ENCODE results near the gene KLHL29. TPM values are rescaled to one million over a fixed set of nuclear protein-coding genes. Genes with fewer than 3 reads are reported as not detected.

KLHL29 gene
- total RNA-seq (2022), result 36.3 and 43.1 TPM in 2 replicates
- percentile 84 among the genes with signal in this experiment for Bru-seq, nascent RNA
- BruChase-seq, experiment 1, labeled RNA remaining after a 6-hour chase, result percentile 70 among the genes with signal in this experiment
- BruChase-seq, experiment 2, labeled RNA remaining after a 2-hour chase, result percentile 70 among the genes with signal in this experiment
- long read RNA-seq, full-length matches to known transcripts, result 60 of 142 reads
- long read RNA-seq, partial matches to known transcripts, result 31 of 142 reads
- long read RNA-seq, other reads (novel, unspliced or antisense), result 51 of 142 reads

DNA sequence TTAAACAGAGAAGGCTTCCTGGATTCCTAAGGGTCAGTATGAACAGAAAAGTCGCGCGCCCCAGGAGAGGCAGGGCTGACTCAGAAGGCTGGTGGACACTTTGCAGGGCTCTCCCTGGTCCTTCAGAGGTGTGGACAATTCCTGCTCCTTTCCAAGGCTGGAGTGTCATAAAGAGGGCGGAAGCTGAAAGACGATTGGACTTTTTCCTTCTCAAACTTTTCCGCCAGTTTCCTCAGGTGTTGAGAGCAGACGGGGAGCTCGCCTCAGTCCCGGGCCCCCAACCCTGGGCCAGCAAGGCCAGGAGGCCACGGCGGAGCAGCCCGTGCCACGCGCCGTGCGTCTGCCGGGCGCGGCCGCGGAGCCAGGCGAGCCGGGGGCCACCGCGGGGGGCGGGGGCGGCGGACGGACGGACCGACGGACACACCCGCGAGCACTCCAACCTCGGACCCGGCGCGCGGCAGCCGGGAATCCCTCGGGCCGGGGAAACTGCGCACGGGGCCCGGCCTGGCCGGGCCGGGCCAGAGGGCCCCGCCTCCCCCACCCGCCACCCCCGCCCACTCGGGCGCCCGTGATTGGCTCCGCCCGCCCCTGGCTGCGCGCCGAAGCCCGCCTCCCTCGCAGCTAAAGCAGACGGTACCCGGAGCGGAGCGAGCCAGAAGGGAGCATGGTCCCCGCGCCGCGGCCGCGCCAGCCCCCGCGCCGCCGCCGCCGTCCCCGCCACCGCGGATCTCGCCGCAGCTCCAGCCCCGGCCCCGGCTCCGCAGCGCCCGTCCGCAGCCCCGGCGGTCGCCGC is at the start of gene KLHL29:
KLHL29 (plus strand) TSS at position 629 of the 793 bp plus-strand sequence. CDS start 177,018 bp downstream, outside the sequence.
- Mint-ChIP-seq H3K36me3 (ENCODE audit: insufficient read depth, unreplicated experiment) (no peaks in the 10 kb centered on the region), H3K27me3 (ENCODE audit: insufficient read depth, unreplicated experiment) (no peaks in the 10 kb centered on the region), H3K4me1 (ENCODE audit: insufficient read depth, unreplicated experiment) (peaks cover 30% of the 10 kb centered on the region), H3K27ac (ENCODE audit: low read depth, unreplicated experiment) (peak within 1 kb of the TSS; percentile 83), H3K4me3 (ENCODE audit: unreplicated experiment) (peak within 1 kb of the TSS; percentile 84), H3K9me3 (ENCODE audit: unreplicated experiment) (no peaks in the 10 kb centered on the region)
- CTCF ChIA-PET, result interaction anchor here (1.3 kb wide), 1 partner anchor 20 kb away, joined by 3 read pairs; no protein-coding TSS in a partner anchor
- POLR2A ChIA-PET, result interaction anchor here (0.5 to 2.1 kb wide), 9 partner anchors 9 to 540 kb away, joined by 3 to 8 read pairs (median 3); no protein-coding TSS in a partner anchor
- BruUV-seq (replicated peaks), result no TSS peak
- TF ChIP-seq, protein P1, sequence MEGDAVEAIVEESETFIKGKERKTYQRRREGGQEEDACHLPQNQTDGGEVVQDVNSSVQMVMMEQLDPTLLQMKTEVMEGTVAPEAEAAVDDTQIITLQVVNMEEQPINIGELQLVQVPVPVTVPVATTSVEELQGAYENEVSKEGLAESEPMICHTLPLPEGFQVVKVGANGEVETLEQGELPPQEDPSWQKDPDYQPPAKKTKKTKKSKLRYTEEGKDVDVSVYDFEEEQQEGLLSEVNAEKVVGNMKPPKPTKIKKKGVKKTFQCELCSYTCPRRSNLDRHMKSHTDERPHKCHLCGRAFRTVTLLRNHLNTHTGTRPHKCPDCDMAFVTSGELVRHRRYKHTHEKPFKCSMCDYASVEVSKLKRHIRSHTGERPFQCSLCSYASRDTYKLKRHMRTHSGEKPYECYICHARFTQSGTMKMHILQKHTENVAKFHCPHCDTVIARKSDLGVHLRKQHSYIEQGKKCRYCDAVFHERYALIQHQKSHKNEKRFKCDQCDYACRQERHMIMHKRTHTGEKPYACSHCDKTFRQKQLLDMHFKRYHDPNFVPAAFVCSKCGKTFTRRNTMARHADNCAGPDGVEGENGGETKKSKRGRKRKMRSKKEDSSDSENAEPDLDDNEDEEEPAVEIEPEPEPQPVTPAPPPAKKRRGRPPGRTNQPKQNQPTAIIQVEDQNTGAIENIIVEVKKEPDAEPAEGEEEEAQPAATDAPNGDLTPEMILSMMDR (IDR thresholded peaks at IDR 0.05; ENCODE audit: unreplicated experiment), result no peak
- DNase-seq (ENCODE audit: unreplicated experiment), result peak; percentile 81
- intact Hi-C loops (cut with micrococcal nuclease), result loop anchor here (10.0 kb wide), 3 partner anchors 100 to 380 kb away; no protein-coding TSS in a partner anchor

DNA sequence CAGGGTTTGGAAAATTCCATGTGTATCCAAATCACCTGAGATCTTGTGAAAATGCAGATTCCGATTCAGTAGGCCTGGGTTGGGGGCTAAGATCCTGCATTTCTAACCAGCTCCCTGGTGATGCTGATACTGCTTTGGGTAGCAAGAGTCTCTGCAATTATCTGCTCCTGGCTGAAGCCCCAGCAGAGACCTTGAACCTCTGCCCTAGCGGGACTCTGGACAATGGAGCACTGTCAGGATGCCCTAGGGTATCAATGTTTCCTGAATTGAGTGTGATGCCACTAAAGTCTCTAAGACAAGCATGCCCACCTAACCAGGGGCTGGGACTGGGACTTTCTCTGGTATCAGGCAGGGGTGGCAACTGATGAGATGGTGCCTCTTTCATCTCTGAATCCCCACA is 49.4 kb upstream of the KLHL29 start:
- Mint-ChIP-seq H3K36me3 (ENCODE audit: insufficient read depth, unreplicated experiment) (no peaks in the 10 kb centered on the region), H3K4me3 (ENCODE audit: unreplicated experiment) (no peak overlapping the region), H3K27ac (ENCODE audit: low read depth, unreplicated experiment) (no peak overlapping the region), H3K9me3 (ENCODE audit: unreplicated experiment) (no peaks in the 10 kb centered on the region), H3K4me1 (ENCODE audit: insufficient read depth, unreplicated experiment) (no peaks in the 10 kb centered on the region), H3K27me3 (ENCODE audit: insufficient read depth, unreplicated experiment) (peaks cover 52% of the 10 kb centered on the region)
- no TSS peak for BruUV-seq (replicated peaks)
- DNase-seq (ENCODE audit: unreplicated experiment), result no peak
- TF ChIP-seq, protein P1 (IDR thresholded peaks at IDR 0.05; ENCODE audit: unreplicated experiment), result no peak
- intact Hi-C loops (cut with micrococcal nuclease), result no loop called here
- ChIA-PET CTCF (interaction anchor here (0.6 kb wide), 1 partner anchor 173 kb away, joined by 3 read pairs; no protein-coding TSS in a partner anchor), POLR2A (no interaction called here)

DNA sequence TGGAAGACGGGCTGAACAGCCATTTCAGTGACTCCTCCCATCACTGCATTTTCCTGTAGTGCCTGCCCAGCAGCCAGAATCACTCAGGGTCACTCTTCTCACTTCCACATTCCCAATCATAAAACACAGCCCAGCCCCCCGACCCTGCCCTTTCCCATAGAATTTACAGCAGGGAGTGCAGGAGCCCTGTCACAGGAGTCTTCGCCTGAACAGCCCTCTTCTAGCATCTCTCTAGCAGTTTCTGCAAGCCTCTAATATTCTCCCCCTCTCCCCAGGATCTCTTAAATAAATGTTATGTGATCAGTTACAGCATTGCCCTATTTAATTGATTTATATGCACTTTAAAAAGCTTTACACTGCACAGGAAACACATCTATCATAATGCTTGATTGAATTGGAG is 42.9 kb upstream of the KLHL29 start:
- TF ChIP-seq, protein P1 (IDR thresholded peaks at IDR 0.05; ENCODE audit: unreplicated experiment), result no peak
- POLR2A ChIA-PET, result no interaction called here
- CTCF ChIA-PET, result interaction anchor here (0.5 kb wide), 1 partner anchor 307 kb away, joined by 4 read pairs; no protein-coding TSS in a partner anchor

DNA sequence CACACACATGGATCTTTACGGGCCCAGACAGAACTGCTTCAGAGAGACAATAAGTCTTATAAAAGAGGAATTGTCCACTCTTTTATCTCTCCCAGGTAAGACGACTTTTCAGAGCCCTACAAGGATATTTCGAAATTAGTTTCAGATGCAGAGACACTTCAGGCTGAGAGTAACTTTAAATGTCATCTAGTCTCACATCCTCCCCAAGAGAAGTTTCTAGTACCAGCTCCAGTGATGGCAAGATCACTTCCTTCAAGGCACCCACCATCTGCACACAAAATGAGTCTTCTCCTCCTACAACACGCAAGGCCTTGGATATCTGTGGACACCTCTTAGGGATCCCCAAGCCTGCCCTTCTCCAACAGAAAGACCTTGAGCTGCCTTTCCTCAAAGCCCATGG is 39.0 kb upstream of the KLHL29 start:
- no peak for DNase-seq (ENCODE audit: unreplicated experiment)
- H3K9me3 Mint-ChIP-seq (ENCODE audit: unreplicated experiment), result no peaks in the 10 kb centered on the region
- no peaks in the 10 kb centered on the region for H3K36me3 Mint-ChIP-seq (ENCODE audit: insufficient read depth, unreplicated experiment)
- BruUV-seq (replicated peaks), result no TSS peak
- intact Hi-C loops (cut with micrococcal nuclease), result no loop called here
- H3K27me3 Mint-ChIP-seq (ENCODE audit: insufficient read depth, unreplicated experiment), result peaks cover 44% of the 10 kb centered on the region
- no peak overlapping the region for H3K4me3 Mint-ChIP-seq (ENCODE audit: unreplicated experiment)
- TF ChIP-seq, protein P1 (IDR thresholded peaks at IDR 0.05; ENCODE audit: unreplicated experiment), result no peak
- ChIA-PET POLR2A (no interaction called here), CTCF (no interaction called here)
- no peak overlapping the region for H3K27ac Mint-ChIP-seq (ENCODE audit: low read depth, unreplicated experiment)
- H3K4me1 Mint-ChIP-seq (ENCODE audit: insufficient read depth, unreplicated experiment), result no peaks in the 10 kb centered on the region

More for the DNA sequence above, 42.9 kb upstream of the KLHL29 start:
- BruUV-seq (replicated peaks), result no TSS peak
- Mint-ChIP-seq H3K27me3 (ENCODE audit: insufficient read depth, unreplicated experiment) (peaks cover 40% of the 10 kb centered on the region), H3K27ac (ENCODE audit: low read depth, unreplicated experiment) (no peak overlapping the region), H3K9me3 (ENCODE audit: unreplicated experiment) (no peaks in the 10 kb centered on the region), H3K4me3 (ENCODE audit: unreplicated experiment) (no peak overlapping the region), H3K36me3 (ENCODE audit: insufficient read depth, unreplicated experiment) (no peaks in the 10 kb centered on the region), H3K4me1 (ENCODE audit: insufficient read depth, unreplicated experiment) (no peaks in the 10 kb centered on the region)
- intact Hi-C loops (cut with micrococcal nuclease), result no loop called here
- no peak for DNase-seq (ENCODE audit: unreplicated experiment)
